GF-D8 (cell line): ENCODE data around the gene GNB2.
"Not testable (repeated sequence)": the region's sequence is repeated elsewhere in the genome, so short reads cannot be mapped to it uniquely, and the experiment has no call there.

Experiments used
- DNase-seq: peaks from one replicate; lab custom pipeline; 2025; lab: John Stamatoyannopoulos, UW

Gene GNB2

GRCh38 chr7:100696123-100696521 lies 22.6 kb downstream of the GNB2 start:
- no peak for DNase-seq

DNA sequence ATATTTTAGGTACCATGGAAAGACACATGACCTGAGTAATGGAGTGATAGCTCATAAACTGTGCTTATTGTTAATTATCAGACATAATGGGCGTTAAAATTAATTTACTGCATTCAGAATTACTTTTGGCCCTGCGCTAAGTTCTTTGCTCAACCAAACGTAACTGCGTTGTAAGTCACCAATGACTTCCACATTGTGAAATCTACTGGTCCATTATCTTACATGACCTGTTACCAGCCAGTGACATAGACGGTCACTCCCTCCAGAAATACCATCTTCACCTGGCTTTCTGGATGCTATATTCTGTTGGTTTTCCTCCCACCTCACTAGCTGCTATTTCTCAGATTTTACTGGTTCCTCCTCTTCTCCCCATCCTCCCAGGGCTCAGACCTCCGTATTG lies 25.5 kb downstream of the GNB2 start:
- no peak for DNase-seq

- DNase-seq: not testable (repeated sequence)
Measured at GRCh38 chr7:100701089-100701488, 27.5 kb downstream of the GNB2 start.

DNA sequence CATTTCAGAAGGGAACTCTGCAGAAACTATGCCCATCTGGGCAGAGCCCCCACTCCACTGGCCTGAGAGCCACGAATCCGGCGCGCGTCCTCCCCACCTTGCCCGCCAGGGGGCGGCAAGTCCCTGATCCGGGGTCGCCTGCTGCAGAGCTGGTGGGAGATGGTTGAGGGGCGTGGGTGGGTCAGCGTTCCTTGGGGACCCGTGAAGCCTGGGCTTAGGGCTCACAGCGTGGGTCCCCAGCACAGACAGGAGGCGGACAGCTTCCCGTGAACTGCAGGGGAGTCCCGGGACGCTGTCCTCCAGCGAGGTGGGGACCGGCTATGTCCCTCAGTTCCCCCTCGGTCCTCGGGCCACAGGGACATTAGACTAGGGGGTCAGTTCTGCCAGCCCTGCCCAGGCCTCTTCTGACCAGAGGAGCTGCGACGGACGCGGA lies 31.8 kb downstream of the GNB2 start:
- DNase-seq: peak; percentile 18

DNA sequence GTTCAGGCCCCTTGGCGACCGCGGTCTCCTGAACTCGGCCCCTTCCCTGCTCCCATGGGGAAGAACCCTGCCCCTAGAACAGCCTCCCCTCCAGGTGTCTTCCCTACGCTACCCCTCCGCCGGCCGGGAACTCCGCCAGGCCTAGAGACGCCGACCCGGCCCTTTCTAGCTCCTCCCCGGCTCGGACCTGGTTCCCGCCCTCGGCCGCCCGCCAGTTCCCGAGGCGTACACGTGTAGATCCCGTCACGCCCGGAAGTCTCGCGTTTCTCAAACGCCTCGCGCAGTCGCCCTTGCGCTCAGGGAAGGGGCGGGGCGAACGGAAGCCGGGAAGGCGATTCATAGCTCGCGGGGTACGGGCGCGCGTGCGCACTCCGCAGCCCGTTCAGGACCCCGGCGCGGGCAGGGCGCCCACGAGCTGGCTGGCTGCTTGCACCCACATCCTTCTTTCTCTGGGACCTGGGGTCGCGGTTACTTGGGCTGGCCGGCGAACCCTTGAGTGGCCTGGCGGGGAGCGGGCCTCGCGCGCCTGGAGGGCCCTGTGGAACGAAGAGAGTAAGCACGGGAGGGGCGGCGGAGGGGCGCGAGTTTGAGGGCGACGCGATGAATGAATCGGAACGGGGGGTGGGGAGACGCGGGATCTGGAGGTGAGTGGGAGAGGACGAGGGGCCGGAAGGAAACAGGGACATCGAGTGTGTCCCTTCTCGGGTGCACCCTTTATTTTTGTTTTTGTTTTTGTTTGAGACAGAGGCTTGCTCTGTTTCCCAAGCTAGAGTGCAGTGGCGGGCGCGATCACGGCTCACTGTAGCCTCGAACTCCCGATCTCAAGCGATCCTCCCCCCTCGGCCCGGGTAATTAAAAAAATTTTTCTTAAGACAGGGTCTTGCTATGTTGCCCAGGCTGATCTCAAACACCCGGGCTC lies 32.5 kb downstream of the GNB2 start, which contains the start of gene POP7:
TSS of gene POP7 (plus strand) at position 369 of the 919 bp plus-strand sequence. CDS start 710 bp downstream, outside the sequence.
- peak; percentile 86 for DNase-seq

- DNase-seq: no peak
Measured at GRCh38 chr7:100706672-100707311, 33.3 kb downstream of the GNB2 start.

GRCh38 chr7:100708395-100708794 lies 34.9 kb downstream of the GNB2 start:
- no peak for DNase-seq

GRCh38 chr7:100710452-100710851 lies 36.9 kb downstream of the GNB2 start:
- DNase-seq: no peak

GRCh38 chr7:100711369-100711768 lies 37.8 kb downstream of the GNB2 start:
- no peak for DNase-seq

GRCh38 chr7:100714725-100715124 lies 41.2 kb downstream of the GNB2 start:
- no peak for DNase-seq

DNA sequence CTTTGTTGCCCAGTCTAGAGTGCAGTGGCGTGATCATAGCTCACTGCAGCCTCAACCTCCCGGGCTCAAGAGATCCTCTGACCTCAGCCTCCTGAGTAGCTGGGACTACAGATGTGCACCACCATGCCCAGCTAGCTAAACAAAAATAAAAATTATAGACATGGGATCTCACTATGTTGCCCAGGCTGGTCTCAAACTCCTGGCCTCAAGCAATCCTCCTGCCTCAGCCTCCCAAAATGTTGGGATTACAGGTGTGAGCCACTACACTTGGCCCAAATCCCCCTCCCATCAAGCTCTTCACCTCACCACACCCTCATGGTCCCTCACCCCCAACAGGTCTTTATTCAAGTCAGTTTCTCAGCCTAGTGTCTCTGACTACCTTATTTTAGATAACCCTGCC lies 43.5 kb downstream of the GNB2 start:
- DNase-seq: not testable (repeated sequence)

GRCh38 chr7:100719523-100720278 lies 46.2 kb downstream of the GNB2 start:
- DNase-seq: no peak

DNA sequence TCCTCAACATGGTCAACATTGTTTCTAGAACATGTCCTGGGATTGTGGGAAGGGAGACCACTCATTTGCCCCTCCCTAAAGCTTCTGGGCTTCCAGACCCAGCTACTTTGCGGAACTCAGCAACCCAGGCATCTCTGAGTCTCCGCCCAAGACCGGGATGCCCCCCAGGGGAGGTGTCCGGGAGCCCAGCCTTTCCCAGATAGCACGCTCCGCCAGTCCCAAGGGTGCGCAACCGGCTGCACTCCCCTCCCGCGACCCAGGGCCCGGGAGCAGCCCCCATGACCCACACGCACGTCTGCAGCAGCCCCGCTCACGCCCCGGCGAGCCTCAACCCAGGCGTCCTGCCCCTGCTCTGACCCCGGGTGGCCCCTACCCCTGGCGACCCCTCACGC lies 46.7 kb downstream of the GNB2 start, which contains the start of gene EPO:
TSS of gene EPO (plus strand) at position 190 of the 392 bp plus-strand sequence. CDS start 513 bp downstream, outside the sequence.
- DNase-seq: no peak

DNA sequence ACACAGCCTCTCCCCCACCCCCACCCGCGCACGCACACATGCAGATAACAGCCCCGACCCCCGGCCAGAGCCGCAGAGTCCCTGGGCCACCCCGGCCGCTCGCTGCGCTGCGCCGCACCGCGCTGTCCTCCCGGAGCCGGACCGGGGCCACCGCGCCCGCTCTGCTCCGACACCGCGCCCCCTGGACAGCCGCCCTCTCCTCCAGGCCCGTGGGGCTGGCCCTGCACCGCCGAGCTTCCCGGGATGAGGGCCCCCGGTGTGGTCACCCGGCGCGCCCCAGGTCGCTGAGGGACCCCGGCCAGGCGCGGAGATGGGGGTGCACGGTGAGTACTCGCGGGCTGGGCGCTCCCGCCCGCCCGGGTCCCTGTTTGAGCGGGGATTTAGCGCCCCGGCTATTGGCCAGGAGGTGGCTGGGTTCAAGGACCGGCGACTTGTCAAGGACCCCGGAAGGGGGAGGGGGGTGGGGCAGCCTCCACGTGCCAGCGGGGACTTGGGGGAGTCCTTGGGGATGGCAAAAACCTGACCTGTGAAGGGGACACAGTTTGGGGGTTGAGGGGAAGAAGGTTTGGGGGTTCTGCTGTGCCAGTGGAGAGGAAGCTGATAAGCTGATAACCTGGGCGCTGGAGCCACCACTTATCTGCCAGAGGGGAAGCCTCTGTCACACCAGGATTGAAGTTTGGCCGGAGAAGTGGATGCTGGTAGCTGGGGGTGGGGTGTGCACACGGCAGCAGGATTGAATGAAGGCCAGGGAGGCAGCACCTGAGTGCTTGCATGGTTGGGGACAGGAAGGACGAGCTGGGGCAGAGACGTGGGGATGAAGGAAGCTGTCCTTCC lies 47.3 kb downstream of the GNB2 start:
- no peak for DNase-seq

GRCh38 chr7:100721505-100721812 lies 47.9 kb downstream of the GNB2 start:
- DNase-seq: no peak

GRCh38 chr7:100722480-100723212 lies 49.1 kb downstream of the GNB2 start:
- no peak for DNase-seq

DNA sequence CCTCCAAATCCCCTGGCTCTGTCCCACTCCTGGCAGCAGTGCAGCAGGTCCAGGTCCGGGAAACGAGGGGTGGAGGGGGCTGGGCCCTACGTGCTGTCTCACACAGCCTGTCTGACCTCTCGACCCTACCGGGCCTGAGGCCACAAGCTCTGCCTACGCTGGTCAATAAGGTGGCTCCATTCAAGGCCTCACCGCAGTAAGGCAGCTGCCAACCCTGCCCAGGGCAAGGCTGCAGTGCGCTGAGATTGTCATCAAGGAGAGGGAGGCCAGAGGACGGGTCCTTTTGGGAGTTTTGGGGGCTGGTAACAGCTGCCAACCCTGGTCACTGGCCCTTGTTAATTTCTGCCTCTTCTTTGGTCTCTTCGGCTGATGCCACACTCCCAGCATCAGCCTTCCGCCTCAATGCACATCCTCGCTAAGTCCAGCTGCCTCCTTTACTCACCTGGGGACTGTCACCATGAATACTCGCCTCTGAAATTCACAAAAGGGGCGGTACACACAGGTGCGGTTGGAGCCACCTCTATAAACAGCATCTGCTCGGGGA lies 50.3 kb downstream of the GNB2 start:
- DNase-seq: no peak

- not testable (repeated sequence) for DNase-seq
Measured at GRCh38 chr7:100724364-100724763, 50.8 kb downstream of the GNB2 start.

- DNase-seq: no peak
Measured at GRCh38 chr7:100726996-100727761, 53.6 kb downstream of the GNB2 start.

DNA sequence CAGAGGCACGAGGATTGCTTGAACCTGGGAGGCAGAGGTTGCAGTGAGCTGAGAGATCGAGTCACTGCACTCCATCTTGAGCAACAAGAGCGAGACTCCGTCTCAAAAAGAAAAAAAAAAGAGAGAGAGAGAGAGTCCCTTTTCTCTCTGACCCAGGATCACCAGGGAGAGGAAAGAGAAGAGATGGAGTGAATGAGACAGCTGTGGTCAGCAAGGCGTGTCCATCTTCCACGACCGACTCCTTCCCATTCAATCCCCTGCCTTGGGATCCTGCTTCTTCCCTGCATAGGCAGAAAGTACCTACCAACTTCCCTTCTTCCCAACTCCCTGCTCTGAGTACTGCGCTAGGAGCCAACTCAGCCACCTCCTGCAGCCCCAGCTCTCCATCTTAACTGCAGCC lies 54.7 kb downstream of the GNB2 start:
- DNase-seq: no peak
